GM12878 (cell line): Measurements from ENCODE around the gene CORO7. TPM values are rescaled to one million over a fixed set of nuclear protein-coding genes. Genes with fewer than 3 reads are reported as not detected.

Source experiments
- ATAC-seq: fragments of 200-7000 bp; cut with Tn5 transposase; 3 replicates; pipeline ENCODE4 v1.9.1; 2020; ENCODE audit warnings: mild to moderate bottlenecking, moderate library complexity
- BruUV-seq: library from RNA; stranded (reverse); fragments of 400-500 nt; replicated peaks from 2 replicates; lab custom pipeline; 2021; lab: Mats Ljungman, UMichigan
- CTCF ChIA-PET: fragments of 300-600 bp; sonication (Branson Sonifier 250); formaldehyde crosslinking; extraction: SDS; loops from one replicate; lab custom pipeline; 2021; ENCODE audit warnings: inconsistent platforms; lab: Yijun Ruan, JAX
- POLR2A ChIA-PET: fragments of 350-600 bp; formaldehyde crosslinking; extraction: SDS; loops from one replicate; lab custom pipeline; 2021; ENCODE audit warnings: inconsistent platforms; lab: Charles Lee
- RAD21 ChIA-PET: fragments of 300-600 bp; sonication (Branson Sonifier 250); formaldehyde crosslinking; loops from one replicate; lab custom pipeline; 2023; ENCODE audit warnings: antibody characterized with exemption; ENCODE audit not compliant: unreplicated experiment; lab: Charles Lee
- SMC1A ChIA-PET: fragments of 300-600 bp; sonication (Branson Sonifier 250); formaldehyde crosslinking; loops from one replicate; lab custom pipeline; 2023; ENCODE audit not compliant: unreplicated experiment, uncharacterized antibody; lab: Charles Lee
- DNase-seq: peaks from one replicate; pipeline ENCODE4 v3.0.0-alpha.2; 2011; ENCODE audit warnings: low read depth, low spot score
- FAIRE-seq: peaks from 3 replicates; lab custom pipeline; 2011; peaks lifted over from hg19 to GRCh38; lab: Jason Lieb, UNC
- H2AFZ ChIP-seq: 2 replicates; pipeline ENCODE4 v1.6.0; 2011; ENCODE audit warnings: low read depth, low read length, control low read depth; ENCODE audit not compliant: control insufficient read depth
- H3K27ac ChIP-seq: 2 replicates; pipeline ENCODE4 v1.5.1; 2011; ENCODE audit warnings: control low read depth; ENCODE audit not compliant: control insufficient read depth, insufficient read depth
- H3K27me3 ChIP-seq, 2 experiments: replicated peaks in 1 of 2; 2 replicates each; pipeline versions ENCODE4 v1.6.0 to v1.6.1; 2011; ENCODE audit warnings: low read length in 1 of 2; ENCODE audit not compliant: control insufficient read depth in 2 of 2, insufficient read depth in 2 of 2
- H3K36me3 ChIP-seq, 2 experiments: 2 replicates each; pipeline ENCODE4 v1.5.1; 2011; ENCODE audit warnings: low read length in 1 of 2; ENCODE audit not compliant: control insufficient read depth in 2 of 2, insufficient read depth in 2 of 2
- H3K4me1 ChIP-seq: 2 replicates; pipeline ENCODE4 v1.6.1; 2011; ENCODE audit warnings: mild to moderate bottlenecking, low read length, moderate library complexity, mixed read lengths; ENCODE audit not compliant: control insufficient read depth, insufficient read depth
- H3K4me2 ChIP-seq: 2 replicates; pipeline ENCODE4 v1.6.0; 2011; ENCODE audit warnings: control low read depth; ENCODE audit not compliant: control insufficient read depth, insufficient read depth
- H3K4me3 ChIP-seq: fragments of 200-600 bp; sonication (generic); 2 replicates; pipeline ENCODE4 v1.5.1; 2016
- H3K79me2 ChIP-seq: 2 replicates; pipeline ENCODE4 v1.6.0; 2011; ENCODE audit warnings: low read length; ENCODE audit not compliant: control insufficient read depth, insufficient read depth
- H3K9ac ChIP-seq: 2 replicates; pipeline ENCODE4 v1.8.0; 2011; ENCODE audit warnings: low read length, control low read depth, mixed read lengths; ENCODE audit not compliant: control insufficient read depth, insufficient read depth
- H3K9me3 ChIP-seq: replicated peaks from 3 replicates; pipeline ENCODE4 v1.5.1; 2011; ENCODE audit warnings: mild to moderate bottlenecking, low read length; ENCODE audit not compliant: control insufficient read depth, insufficient read depth
- H4K20me1 ChIP-seq: 2 replicates; pipeline ENCODE4 v1.6.0; 2011; ENCODE audit not compliant: control insufficient read depth, insufficient read depth
- CTCF ChIP-seq, 3 experiments: IDR thresholded peaks in 2 of 3; conservative IDR thresholded peaks in 1 of 3; 2 replicates each; pipeline ENCODE4 v1.5.1; 2011; ENCODE audit warnings: low read depth in 3 of 3, low read length in 3 of 3, mild to moderate bottlenecking in 3 of 3, control low read depth in 2 of 3, moderate library complexity in 2 of 3, inconsistent platforms in 1 of 3, mixed read lengths in 1 of 3; ENCODE audit not compliant: control insufficient read depth in 2 of 3, insufficient read depth in 1 of 3; ENCODE audit errors: extremely low read depth in 1 of 3
- GATAD2B ChIP-seq: fragments of 450-650 bp; conservative IDR thresholded peaks from 2 replicates; pipeline ENCODE4 v1.6.1; 2017; ENCODE audit warnings: low read depth, mild to moderate bottlenecking, moderate library complexity
- JUNB ChIP-seq: IDR thresholded peaks from 2 replicates; pipeline ENCODE4 v1.6.1; 2016; ENCODE audit warnings: antibody characterized with exemption, mild to moderate bottlenecking
- RAD51 ChIP-seq: fragments of 450-650 bp; IDR thresholded peaks from 2 replicates; pipeline ENCODE4 v1.6.1; 2016; ENCODE audit warnings: moderate library complexity, mild to moderate bottlenecking, inconsistent platforms
- ZBED1 ChIP-seq: IDR thresholded peaks from 2 replicates; pipeline ENCODE4 v1.6.1; 2016; ENCODE audit warnings: borderline replicate concordance
- ZNF24 ChIP-seq: fragments of 450-650 bp; IDR thresholded peaks from 2 replicates; pipeline ENCODE4 v1.6.1; 2017; ENCODE audit warnings: antibody characterized with exemption, mild to moderate bottlenecking
- WGBS: methylation state at CpG from one replicate; pipeline ENCODE4 v1.1.6; 2016; ENCODE audit warnings: low lambda C conversion rate; ENCODE audit not compliant: insufficient replicate concordance, insufficient coverage; ENCODE audit errors: missing lambda C conversion rate; 5-methylcytosine and 5-hydroxymethylcytosine counted together
- in situ Hi-C: fragments of 300-500 bp; cut with MboI; formaldehyde crosslinking; loops from 9 replicates; pipeline ENCODE4 v1.14.3; 2018; ENCODE audit warnings: mixed read lengths
- intact Hi-C: fragments of 100-400 bp; cut with micrococcal nuclease; formaldehyde crosslinking; loops from one replicate; pipeline ENCODE4 v1.14.2; 2022; ENCODE audit not compliant: unreplicated experiment
- polyA plus RNA-seq, 11 experiments: library from polyadenylated mRNA; depleted of rRNA in 4 of 11; unstranded in 6 of 11; stranded (reverse) in 5 of 11; fragments of >200 nt; fragmentation: Nextera tagmentation in 4 of 11; fragmentation: Illumina TruSeq in 1 of 11; extraction: Ambion mirVana in 4 of 11; extraction: Trizol in 1 of 11; gene quantifications; 1 replicate in 1 of 11; 2 replicates in 10 of 11; pipeline versions ENCODE4 v1.2.1 to v1.2.3, GENCODE V29; 2011 to 2016; ENCODE audit warnings: inconsistent platforms in 2 of 11, missing spikeins in 2 of 11, low read depth in 1 of 11
- total RNA-seq, 4 experiments: library from RNA; depleted of rRNA in 3 of 4; stranded (reverse); fragments of >200 nt in 3 of 4; fragmentation: Illumina TruSeq in 1 of 4; extraction: Trizol in 1 of 4; gene quantifications; 2 replicates each; pipeline versions ENCODE4 v1.2.1 to v1.2.3, GENCODE V29; 2013 to 2021
- TF ChIP-seq, protein P1 (sequence below): IDR thresholded peaks from 2 replicates; pipeline ENCODE4 v1.6.1; 2012; ENCODE audit warnings: mild to moderate bottlenecking, low read depth, low read length

Gene CORO7
- total and polyA plus RNA-seq, 10 of the 15 experiments (the other 5 are each of a cell fraction or from before 2014, with no cell fraction given) = 0.64 to 89.2 (median 43.7) TPM

DNA sequence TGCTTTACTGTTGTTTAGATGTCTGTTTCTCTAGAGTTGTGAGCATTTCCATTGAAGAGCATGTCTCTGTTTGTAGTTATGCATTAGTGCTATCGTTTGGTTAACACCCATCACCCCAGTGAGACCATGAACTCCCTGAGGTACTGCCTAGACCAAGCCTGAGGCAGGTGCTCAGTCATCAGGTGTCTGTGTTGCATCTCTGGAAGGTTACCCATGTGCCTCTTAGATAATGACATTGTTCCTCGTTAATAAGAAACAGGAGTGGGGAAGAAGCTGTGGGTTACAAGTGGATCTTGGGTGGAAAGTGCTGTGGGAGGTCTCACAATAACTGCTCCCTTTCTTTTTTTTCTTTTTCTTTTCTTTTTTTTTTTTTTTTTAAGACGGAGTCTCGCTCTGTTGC lies 27.6 kb upstream of the CORO7 start (continued):
- TF ChIP-seq, protein P1, sequence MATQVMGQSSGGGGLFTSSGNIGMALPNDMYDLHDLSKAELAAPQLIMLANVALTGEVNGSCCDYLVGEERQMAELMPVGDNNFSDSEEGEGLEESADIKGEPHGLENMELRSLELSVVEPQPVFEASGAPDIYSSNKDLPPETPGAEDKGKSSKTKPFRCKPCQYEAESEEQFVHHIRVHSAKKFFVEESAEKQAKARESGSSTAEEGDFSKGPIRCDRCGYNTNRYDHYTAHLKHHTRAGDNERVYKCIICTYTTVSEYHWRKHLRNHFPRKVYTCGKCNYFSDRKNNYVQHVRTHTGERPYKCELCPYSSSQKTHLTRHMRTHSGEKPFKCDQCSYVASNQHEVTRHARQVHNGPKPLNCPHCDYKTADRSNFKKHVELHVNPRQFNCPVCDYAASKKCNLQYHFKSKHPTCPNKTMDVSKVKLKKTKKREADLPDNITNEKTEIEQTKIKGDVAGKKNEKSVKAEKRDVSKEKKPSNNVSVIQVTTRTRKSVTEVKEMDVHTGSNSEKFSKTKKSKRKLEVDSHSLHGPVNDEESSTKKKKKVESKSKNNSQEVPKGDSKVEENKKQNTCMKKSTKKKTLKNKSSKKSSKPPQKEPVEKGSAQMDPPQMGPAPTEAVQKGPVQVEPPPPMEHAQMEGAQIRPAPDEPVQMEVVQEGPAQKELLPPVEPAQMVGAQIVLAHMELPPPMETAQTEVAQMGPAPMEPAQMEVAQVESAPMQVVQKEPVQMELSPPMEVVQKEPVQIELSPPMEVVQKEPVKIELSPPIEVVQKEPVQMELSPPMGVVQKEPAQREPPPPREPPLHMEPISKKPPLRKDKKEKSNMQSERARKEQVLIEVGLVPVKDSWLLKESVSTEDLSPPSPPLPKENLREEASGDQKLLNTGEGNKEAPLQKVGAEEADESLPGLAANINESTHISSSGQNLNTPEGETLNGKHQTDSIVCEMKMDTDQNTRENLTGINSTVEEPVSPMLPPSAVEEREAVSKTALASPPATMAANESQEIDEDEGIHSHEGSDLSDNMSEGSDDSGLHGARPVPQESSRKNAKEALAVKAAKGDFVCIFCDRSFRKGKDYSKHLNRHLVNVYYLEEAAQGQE = no peak

DNA sequence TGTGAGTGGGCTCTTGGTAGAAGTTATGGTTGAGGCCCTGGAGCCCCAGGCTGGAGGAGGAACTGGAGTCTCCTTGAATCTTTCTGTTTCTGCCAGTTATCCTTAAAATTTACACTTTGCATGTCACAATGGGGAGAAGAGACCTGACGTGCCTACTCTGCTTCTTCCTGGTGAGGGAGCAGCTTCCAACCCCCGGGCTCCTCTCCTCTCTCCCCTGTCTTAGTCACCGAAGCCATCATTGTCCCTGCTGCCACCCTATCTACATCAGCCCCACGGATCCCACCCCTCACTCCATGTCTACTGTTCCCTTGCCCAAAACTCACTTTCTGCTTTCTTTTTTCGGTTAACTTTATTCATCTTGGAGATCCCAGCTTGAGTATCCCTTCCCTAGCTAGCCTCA lies 26.9 kb upstream of the CORO7 start:
- no peak overlapping the region for H3K9ac ChIP-seq
- no TSS peak for BruUV-seq
- TF ChIP-seq GATAD2B = no peak
- no peak for TF ChIP-seq CTCF (IDR thresholded peaks at IDR 0.05 in 2 of 3, conservative IDR thresholded peaks at IDR 0.05 in 1 of 3; ENCODE audit: control insufficient read depth in 2 of 3, extremely low read depth in 1 of 3, insufficient read depth in 1 of 3, low read depth in 3 of 3, low read length in 3 of 3)
- no peak for TF ChIP-seq ZNF24
- TF ChIP-seq RAD51 = no peak
- no peak for TF ChIP-seq JUNB
- TF ChIP-seq ZBED1 = no peak
- ChIA-PET POLR2A (no interaction called here), RAD21 (no interaction called here), CTCF (no interaction called here), SMC1A (no interaction called here)
- ATAC-seq (no peak), FAIRE-seq (no peak), DNase-seq (no peak)
- no peak overlapping the region for H3K4me3 ChIP-seq
- 84% methylated on average over 5 of the region's 5 CpGs for WGBS
- H3K4me2 ChIP-seq = no peak overlapping the region
- H3K4me1 ChIP-seq = no peaks in the 10 kb centered on the region
- H3K79me2 ChIP-seq = no peaks in the 10 kb centered on the region
- no peak overlapping the region for H2AFZ ChIP-seq
- no peaks in the 10 kb centered on the region for H3K27me3 ChIP-seq
- in situ Hi-C loops (no loop called here), intact Hi-C loops (no loop called here)
- no peaks in the 10 kb centered on the region for H3K9me3 ChIP-seq
- no peak overlapping the region for H3K27ac ChIP-seq
- peaks cover 23 to 40% of the 10 kb centered on the region in 2 experiments for H3K36me3 ChIP-seq
- no peaks in the 10 kb centered on the region; the same call in 1 of the 2 replicates for H4K20me1 ChIP-seq
